ES-I3 (cell line): ENCODE measurements around the gene FLAD1.
A peak's percentile ranks its signal among the peaks of the same experiment; 100 is the strongest.

Experiments
- H3K36me3 ChIP-seq: 2 replicates; pipeline ENCODE4 v1.6.1; 2013; ENCODE audit warnings: mild to moderate bottlenecking, low read length, control low read depth, moderate library complexity; ENCODE audit not compliant: insufficient read depth
- H3K4me1 ChIP-seq: 2 replicates; pipeline ENCODE4 v1.6.1; 2013; ENCODE audit warnings: mild to moderate bottlenecking, control low read depth, low read length; ENCODE audit not compliant: insufficient read depth
- H3K9ac ChIP-seq: 2 replicates; pipeline ENCODE4 v1.6.1; 2013; ENCODE audit warnings: low read depth, mild to moderate bottlenecking, low read length, moderate library complexity
- H3K9me3 ChIP-seq: 2 replicates; pipeline ENCODE4 v1.6.1; 2013; ENCODE audit warnings: mild to moderate bottlenecking, low read length, moderate library complexity; ENCODE audit not compliant: control insufficient read depth, insufficient read depth

The FLAD1 gene

GRCh38 chr1:155005076-155006011 is 22.2 kb downstream of the FLAD1 start:
- H3K9me3 ChIP-seq, result no peaks in the 10 kb centered on the region
- H3K4me1 ChIP-seq, result peaks cover 13% of the 10 kb centered on the region; the same call in 1 of the 2 replicates
- H3K9ac ChIP-seq, result no peak overlapping the region
- H3K36me3 ChIP-seq, result no peaks in the 10 kb centered on the region

DNA sequence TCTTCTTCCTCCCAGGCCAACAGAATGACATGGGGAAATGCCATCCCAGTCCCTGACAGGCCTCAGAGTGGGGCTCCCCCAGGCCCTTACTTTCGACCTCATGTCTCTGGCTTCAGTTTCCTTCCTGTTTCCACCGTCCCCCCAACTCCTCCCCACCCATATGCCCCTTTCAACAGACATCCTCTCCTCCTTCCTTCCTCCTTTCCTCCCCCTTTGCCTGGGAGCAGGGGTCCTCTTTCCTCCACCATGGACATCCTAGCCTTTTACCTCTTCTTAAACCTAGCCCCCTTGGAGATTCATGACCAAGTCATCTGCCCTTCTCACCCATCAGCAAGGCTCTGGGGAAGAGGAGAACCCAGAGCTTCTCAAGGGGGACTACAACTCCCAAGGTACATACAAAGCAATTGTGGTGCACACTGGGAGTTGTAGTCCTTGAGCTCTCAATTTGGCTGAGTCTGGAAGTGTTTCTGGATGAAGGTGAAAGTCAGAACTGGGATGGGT is 23.5 kb downstream of the FLAD1 start:
- Histone ChIP-seq H3K36me3 (no peaks in the 10 kb centered on the region), H3K4me1 (peaks cover 15% of the 10 kb centered on the region; the same call in 1 of the 2 replicates), H3K9me3 (no peaks in the 10 kb centered on the region), H3K9ac (no peak overlapping the region)

DNA sequence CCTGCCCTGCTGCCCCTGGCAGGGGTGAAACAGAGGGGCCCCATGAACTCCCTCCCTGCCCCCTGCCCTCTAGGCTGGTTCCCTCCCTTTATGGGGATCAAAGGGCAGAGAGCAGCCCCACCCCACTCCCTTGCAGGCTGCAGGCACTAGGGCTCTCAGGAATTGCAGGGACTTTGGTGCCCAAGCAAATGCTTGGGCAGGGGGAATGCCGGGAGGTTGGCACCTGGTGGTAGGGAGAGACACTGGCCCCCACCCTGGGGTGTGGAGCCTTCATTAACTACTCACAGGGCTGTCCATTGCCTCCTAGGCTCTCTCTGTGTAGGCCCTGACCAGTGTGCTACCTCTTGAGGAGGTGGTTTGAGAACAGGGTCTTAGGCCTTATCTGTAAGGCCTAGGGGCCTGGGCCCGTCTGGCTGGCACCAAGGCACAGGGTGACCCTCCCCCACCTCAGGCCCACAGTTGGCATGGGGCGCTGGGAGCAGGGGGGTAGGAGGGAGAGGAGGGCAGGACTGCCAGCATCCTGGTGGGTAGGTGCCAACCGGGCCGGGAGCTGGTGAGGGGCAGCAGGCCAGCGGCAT is 24.2 kb downstream of the FLAD1 start:
- Histone ChIP-seq H3K36me3 (no peaks in the 10 kb centered on the region), H3K9ac (no peak overlapping the region), H3K4me1 (peaks cover 19% of the 10 kb centered on the region; the same call in 1 of the 2 replicates), H3K9me3 (no peaks in the 10 kb centered on the region)

- Histone ChIP-seq H3K4me1 (peaks cover 23% of the 10 kb centered on the region; the same call in 1 of the 2 replicates), H3K9me3 (no peaks in the 10 kb centered on the region), H3K36me3 (no peaks in the 10 kb centered on the region), H3K9ac (peak overlapping the region; percentile 39)
These were observed 25.1 kb downstream of the FLAD1 start for GRCh38 chr1:155008015-155008941.

GRCh38 chr1:155009221-155009711 is 26.1 kb downstream of the FLAD1 start:
- Histone ChIP-seq H3K9ac (no peak overlapping the region), H3K4me1 (peaks cover 27% of the 10 kb centered on the region; the same call in 1 of the 2 replicates), H3K9me3 (no peaks in the 10 kb centered on the region), H3K36me3 (no peaks in the 10 kb centered on the region)

- H3K9ac ChIP-seq, result no peak overlapping the region
- H3K36me3 ChIP-seq, result no peaks in the 10 kb centered on the region
- H3K4me1 ChIP-seq, result peaks cover 22% of the 10 kb centered on the region; the same call in 1 of the 2 replicates
- no peaks in the 10 kb centered on the region for H3K9me3 ChIP-seq
These were observed 26.6 kb downstream of the FLAD1 start for GRCh38 chr1:155009742-155010141.

DNA sequence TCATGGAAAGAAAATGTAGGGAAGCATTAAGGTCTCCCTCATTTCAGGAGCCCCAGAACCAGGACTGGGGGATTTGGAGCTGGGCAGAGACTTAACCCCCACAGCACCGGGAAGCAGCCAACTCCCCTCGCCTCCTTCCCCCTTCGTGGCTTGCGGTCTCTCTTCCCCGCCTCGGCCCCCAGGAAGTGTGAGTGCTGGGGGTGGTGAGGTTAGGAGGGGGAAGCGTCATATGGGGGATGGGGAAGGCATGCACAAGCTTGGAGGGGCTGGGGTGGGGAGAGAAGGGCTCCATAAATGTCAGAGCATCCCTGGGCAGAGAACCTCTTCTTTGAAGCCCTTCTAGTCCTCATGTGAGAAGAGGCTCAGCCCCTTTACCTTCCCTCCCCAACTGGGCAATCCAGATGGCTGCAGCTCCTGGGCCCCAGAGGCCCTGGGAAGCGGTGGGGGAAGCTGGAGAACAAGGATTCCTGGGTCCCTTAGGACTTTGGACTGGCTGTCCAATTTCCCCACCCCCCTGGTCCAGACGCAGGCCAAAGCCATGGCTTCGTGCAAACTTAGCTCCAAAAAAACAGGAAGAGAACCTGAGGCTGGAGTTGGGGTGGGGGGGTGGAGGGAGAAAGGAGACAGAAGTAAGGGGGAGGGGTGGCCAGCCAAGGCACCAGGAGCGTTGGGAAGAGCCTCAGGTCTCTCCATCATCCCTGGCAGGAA is 27.2 kb downstream of the FLAD1 start:
- Histone ChIP-seq H3K36me3 (peaks cover 2% of the 10 kb centered on the region; the same call in 1 of the 2 replicates), H3K4me1 (peaks cover 21% of the 10 kb centered on the region; the same call in 1 of the 2 replicates), H3K9ac (no peak overlapping the region), H3K9me3 (no peaks in the 10 kb centered on the region)

GRCh38 chr1:155011004-155011416 is 27.9 kb downstream of the FLAD1 start:
- no peak overlapping the region for H3K9ac ChIP-seq
- H3K4me1 ChIP-seq, result peaks cover 21% of the 10 kb centered on the region; the same call in 1 of the 2 replicates
- H3K36me3 ChIP-seq, result peaks cover 2% of the 10 kb centered on the region; the same call in 1 of the 2 replicates
- no peaks in the 10 kb centered on the region for H3K9me3 ChIP-seq

- Histone ChIP-seq H3K9ac (no peak overlapping the region), H3K9me3 (no peaks in the 10 kb centered on the region), H3K4me1 (peaks cover 21% of the 10 kb centered on the region; the same call in 1 of the 2 replicates), H3K36me3 (peaks cover 2% of the 10 kb centered on the region; the same call in 1 of the 2 replicates)
These were observed 28.4 kb downstream of the FLAD1 start for GRCh38 chr1:155011437-155012025.

DNA sequence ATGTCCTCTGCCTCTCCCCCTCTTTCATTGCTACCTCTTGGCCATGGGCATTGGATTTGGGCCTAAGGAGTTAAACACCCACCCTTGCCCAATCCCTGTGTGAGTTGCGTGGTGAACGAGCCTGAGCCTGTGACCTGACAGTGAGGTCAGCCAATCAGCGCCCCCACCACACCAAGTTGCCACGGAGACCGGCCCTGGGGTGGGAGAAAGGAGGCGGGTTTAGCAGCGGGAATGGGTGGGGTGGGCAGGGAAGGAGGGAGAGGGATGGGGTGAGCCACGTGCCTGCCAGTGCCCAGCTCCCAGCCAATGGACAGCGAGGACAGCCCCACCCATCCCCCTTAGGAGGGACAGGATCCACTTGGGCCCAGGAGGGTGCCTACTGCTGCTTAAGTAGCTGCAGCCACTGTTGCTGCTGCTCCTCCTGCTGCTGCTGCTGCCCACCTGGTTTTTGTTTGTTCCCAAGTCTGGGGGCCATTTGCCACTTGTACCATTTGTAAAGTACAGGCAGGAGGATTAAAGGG is 28.9 kb downstream of the FLAD1 start:
- Histone ChIP-seq H3K9ac (no peak overlapping the region), H3K36me3 (peaks cover 2% of the 10 kb centered on the region; the same call in 1 of the 2 replicates), H3K4me1 (peaks cover 24% of the 10 kb centered on the region; the same call in 1 of the 2 replicates), H3K9me3 (no peaks in the 10 kb centered on the region)

GRCh38 chr1:155012776-155013602 is 29.8 kb downstream of the FLAD1 start:
- H3K36me3 ChIP-seq, result peaks cover 2% of the 10 kb centered on the region; the same call in 1 of the 2 replicates
- peaks cover 28% of the 10 kb centered on the region; the same call in 1 of the 2 replicates for H3K4me1 ChIP-seq
- H3K9ac ChIP-seq, result no peak overlapping the region
- H3K9me3 ChIP-seq, result no peaks in the 10 kb centered on the region

DNA sequence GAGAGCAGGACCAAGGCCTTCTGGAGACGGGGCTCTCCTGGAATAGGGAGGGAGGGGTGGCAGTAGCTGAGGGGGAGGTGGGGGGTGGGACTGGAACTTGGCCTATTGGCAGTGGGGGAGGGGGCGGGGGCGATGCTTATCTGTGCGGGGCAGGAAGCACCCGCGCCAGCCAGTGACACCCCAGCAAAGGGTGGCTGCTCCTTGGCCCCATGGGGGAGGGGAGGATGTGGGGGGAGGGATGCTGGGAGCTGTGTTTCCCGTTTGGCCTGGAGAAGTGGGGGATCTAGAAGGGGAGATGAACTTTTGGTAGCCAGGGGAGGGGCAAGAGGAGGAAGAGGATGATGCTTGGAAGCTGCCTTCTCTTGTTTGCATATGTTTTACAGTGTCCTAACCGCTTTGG is 30.5 kb downstream of the FLAD1 start:
- peaks cover 2% of the 10 kb centered on the region; the same call in 1 of the 2 replicates for H3K36me3 ChIP-seq
- H3K9ac ChIP-seq, result no peak overlapping the region
- no peaks in the 10 kb centered on the region for H3K9me3 ChIP-seq
- H3K4me1 ChIP-seq, result peaks cover 24% of the 10 kb centered on the region; the same call in 1 of the 2 replicates
